ENCODE results near the gene GPR62. TPM values are rescaled to one million over a fixed set of nuclear protein-coding genes. Genes with fewer than 3 reads are reported as not detected.

GPR62 gene
- total and polyA plus RNA-seq, 2 of the 8 experiments (the other 6 are each of a cell fraction or from before 2014, with no cell fraction given): 0.22 to 0.29 TPM

- no peak overlapping the region for H3K14ac ChIP-seq (ENCODE audit: insufficient read length)
- ChIA-PET CTCF (ENCODE audit: partially characterized antibody) (interaction anchor here (0.6 to 24.7 kb wide), 42 partner anchors 9 to 387 kb away, joined by 3 to 984 read pairs (median 6); partner anchors contain the start of genes ABHD14A, ABHD14B, ACY1 and DUSP7), POLR2A (ENCODE audit: partially characterized antibody) (interaction anchor here (0.5 to 2.1 kb wide), 2 partner anchors 10 to 479 kb away, joined by 3 to 12 read pairs; no protein-coding TSS in a partner anchor)
- H4K8ac ChIP-seq (ENCODE audit: extremely low read depth, insufficient read depth, low read length): no peak overlapping the region
- H3K27ac ChIP-seq (ENCODE audit: low read depth, low read length): no peak overlapping the region
- WGBS, 2 experiments (ENCODE audit: extremely low coverage in 1 of 2, insufficient coverage in 1 of 2, insufficient read length in 1 of 2, insufficient replicate concordance in 2 of 2, low coverage in 1 of 2, low lambda C conversion rate in 2 of 2, missing lambda C conversion rate in 1 of 2): 7% methylated on average over 17 of the region's 18 CpGs; no CpG with 5 or more reads in 1 of the 2 experiments
- H3K18ac ChIP-seq (ENCODE audit: extremely low read depth, low read length): no peak overlapping the region
- no peak overlapping the region for H2BK20ac ChIP-seq (ENCODE audit: low read length)
- H3K23ac ChIP-seq (ENCODE audit: insufficient read length): no peak overlapping the region
- no peaks in the 10 kb centered on the region for H3K36me3 ChIP-seq (ENCODE audit: control insufficient read depth in 2 of 4, insufficient read depth in 4 of 4, low read length in 3 of 4)
- peaks cover 3% of the 10 kb centered on the region; the same call in 1 of the 2 replicates for H3K23me2 ChIP-seq (ENCODE audit: low read depth, low read length)
- H3K79me1 ChIP-seq (ENCODE audit: low read depth, low read length): no peaks in the 10 kb centered on the region
- H3K4me1 ChIP-seq (replicated peaks in 1 of 4; ENCODE audit: control insufficient read depth in 3 of 4, insufficient read depth in 4 of 4, low read length in 3 of 4): peaks cover 11 to 46% (median 29%) of the 10 kb centered on the region in 4 experiments
- no peak overlapping the region for H2BK5ac ChIP-seq (ENCODE audit: low read depth, low read length)
- H3K4ac ChIP-seq (replicated peaks; ENCODE audit: insufficient read length, low read depth, low read length): no peak overlapping the region
- H2AFZ ChIP-seq (ENCODE audit: low read length): no peak overlapping the region; the same call in 1 of the 2 replicates
- H3K9me3 ChIP-seq (ENCODE audit: insufficient read depth in 2 of 2, low read depth in 1 of 2, low read length in 1 of 2): no peaks in the 10 kb centered on the region
- H4K20me1 ChIP-seq (replicated peaks in 1 of 2; ENCODE audit: control insufficient read depth in 1 of 2, insufficient read depth in 2 of 2, low read length in 2 of 2): no peaks in the 10 kb centered on the region
- DNase-seq (ENCODE audit: low read depth in 1 of 2, low spot score in 2 of 2) (peak; percentile 87 to 98), FAIRE-seq (no peak)
- H4K91ac ChIP-seq (replicated peaks; ENCODE audit: insufficient read length, low read length): no peak overlapping the region
- H2AK5ac ChIP-seq (ENCODE audit: low read depth, low read length): no peak overlapping the region
- H2BK12ac ChIP-seq (ENCODE audit: low read depth, low read length): no peak overlapping the region
- H3K27me3 ChIP-seq (replicated peaks in 1 of 4; ENCODE audit: control insufficient read depth in 3 of 4, extremely low read depth in 1 of 4, insufficient read depth in 3 of 4, low read length in 3 of 4): no peaks in the 10 kb centered on the region; a peak in 2 of 7 replicates
- H3K9ac ChIP-seq (replicated peaks in 1 of 4; ENCODE audit: extremely low read depth in 1 of 4, low read depth in 3 of 4, low read length in 3 of 4): no peak overlapping the region
- no peaks in the 10 kb centered on the region for H3K79me2 ChIP-seq (ENCODE audit: control insufficient read depth in 1 of 2, insufficient read depth in 2 of 2, low read length in 2 of 2)
- no peak overlapping the region for H2BK15ac ChIP-seq (ENCODE audit: low read length)
- H2BK120ac ChIP-seq (replicated peaks; ENCODE audit: low read depth, low read length): no peak overlapping the region
- peak overlapping the region in 1 of 2 experiments; percentile 54; a peak in 1 of 4 replicates for H3K4me2 ChIP-seq (ENCODE audit: insufficient read depth in 1 of 2, low read depth in 2 of 2, low read length in 2 of 2)
- H3K4me3 ChIP-seq (ENCODE audit: extremely low read depth in 1 of 4, insufficient read depth in 2 of 4, low read depth in 3 of 4, low read length in 4 of 4): no peak overlapping the region
- H3K56ac ChIP-seq (replicated peaks; ENCODE audit: insufficient read length, low read depth, low read length): no peak overlapping the region
- H4K5ac ChIP-seq (ENCODE audit: insufficient read length, low read depth, low read length): no peak overlapping the region
- peak; percentile 62; the same call in 1 of the 2 replicates for TF ChIP-seq RXRA (IDR thresholded peaks at IDR 0.05; ENCODE audit: insufficient read depth, low read depth, low read length)
- no peak for TF ChIP-seq SAP30 (IDR thresholded peaks at IDR 0.05; ENCODE audit: insufficient read depth, insufficient replicate concordance, low read length)
- peak; percentile 80 for TF ChIP-seq CREB1 (IDR thresholded peaks at IDR 0.05)
- peak; percentile 49; the same call in 1 of the 2 replicates for TF ChIP-seq ATF3 (IDR thresholded peaks at IDR 0.05; ENCODE audit: insufficient read depth, low read depth, low read length)
- no peak for TF ChIP-seq RFX5 (IDR thresholded peaks at IDR 0.05; ENCODE audit: borderline replicate concordance, low read depth, low read length)
- no peak for TF ChIP-seq TAF1 (IDR thresholded peaks at IDR 0.05; ENCODE audit: low read depth, low read length)
- TF ChIP-seq CEBPB (IDR thresholded peaks at IDR 0.05; ENCODE audit: low read depth, low read length): no peak
- no peak for TF ChIP-seq ATF2 (IDR thresholded peaks at IDR 0.05; ENCODE audit: low read length)
- TF ChIP-seq TEAD4 (IDR thresholded peaks at IDR 0.05; ENCODE audit: low read depth, low read length): 0 out of 2 replicates have a peak, but pooled peaks have one; percentile 3
- TF ChIP-seq JUN (IDR thresholded peaks at IDR 0.05; ENCODE audit: low read depth, low read length): no peak
- TF ChIP-seq POU5F1 (IDR thresholded peaks at IDR 0.05; ENCODE audit: low read depth, low read length): no peak
Observed at GRCh38 chr3:52001443-52001974, 46.3 kb downstream of the GPR62 start.

Measured in H1 (cell line).